Panc1 (cell line): Measurements from ENCODE around the gene MPRIP.

Experiments used
- POLR2AphosphoS5 ChIP-seq: IDR thresholded peaks from 2 replicates; pipeline ENCODE4 v1.6.1; 2012; ENCODE audit warnings: mild to moderate bottlenecking, low read depth, low read length, moderate library complexity
- TCF7L2 ChIP-seq: IDR thresholded peaks from 2 replicates; pipeline ENCODE4 v1.6.1; 2011; ENCODE audit warnings: mild to moderate bottlenecking, low read depth, low read length, inconsistent platforms

GRCh38 chr17:17088541-17089525 is 46.6 kb downstream of the MPRIP start:
- no peak for TF ChIP-seq POLR2AphosphoS5
- TF ChIP-seq TCF7L2: no peak
